HepG2 (cell line): ENCODE data around the gene PLRG1.

Experiments
- CTCF ChIP-seq: sonication (generic); formaldehyde crosslinking; IDR thresholded peaks from 2 replicates; pipeline ENCODE4 v1.5.0; 2020; ENCODE audit warnings: mild to moderate bottlenecking, missing genetic modification reagents, moderate library complexity
- HNRNPH1 ChIP-seq: fragments of 200-400 bp; formaldehyde crosslinking; optimal IDR thresholded peaks from 2 replicates; pipeline ENCODE3; 2017; ENCODE audit warnings: mild to moderate bottlenecking, low read depth, low read length
- JUNB ChIP-seq: sonication (generic); formaldehyde crosslinking; IDR thresholded peaks from 2 replicates; pipeline ENCODE4 v1.8.0; 2022; ENCODE audit warnings: missing genetic modification reagents, mild to moderate bottlenecking, borderline replicate concordance
- KDM4B ChIP-seq: sonication (generic); formaldehyde crosslinking; IDR thresholded peaks from 2 replicates; pipeline ENCODE4 v1.4.0; 2020; ENCODE audit warnings: missing genetic modification reagents
- MXI1 ChIP-seq: IDR thresholded peaks from 3 replicates; pipeline ENCODE4 v1.6.1; 2012; ENCODE audit warnings: low read depth, low read length, inconsistent platforms, borderline replicate concordance
- PHF21A ChIP-seq: sonication (generic); formaldehyde crosslinking; IDR thresholded peaks from 2 replicates; pipeline ENCODE4 v1.5.0; 2020; ENCODE audit warnings: mild to moderate bottlenecking, missing genetic modification reagents
- PHF8 ChIP-seq: sonication (generic); formaldehyde crosslinking; IDR thresholded peaks from 2 replicates; pipeline ENCODE4 v1.5.0; 2020; ENCODE audit warnings: missing genetic modification reagents
- POLR2AphosphoS5 ChIP-seq: IDR thresholded peaks from 2 replicates; pipeline ENCODE4 v1.6.1; 2012; ENCODE audit warnings: low read depth, low read length
- RAD21 ChIP-seq: fragments of 450-650 bp; formaldehyde crosslinking; IDR thresholded peaks from 2 replicates; pipeline ENCODE4 v1.5.0; 2020; ENCODE audit warnings: mild to moderate bottlenecking
- SAFB2 ChIP-seq: sonication (generic); formaldehyde crosslinking; IDR thresholded peaks from 2 replicates; pipeline ENCODE4 v1.5.1; 2020; ENCODE audit warnings: missing genetic modification reagents, low read depth, mild to moderate bottlenecking, borderline replicate concordance
- TBP ChIP-seq: sonication (generic); formaldehyde crosslinking; IDR thresholded peaks from 2 replicates; pipeline ENCODE4 v1.5.0; 2020; ENCODE audit warnings: missing genetic modification reagents
- ZNF282 ChIP-seq: fragments of 450-650 bp; IDR thresholded peaks from 2 replicates; pipeline ENCODE4 v1.6.1; 2018; ENCODE audit not compliant: partially characterized antibody
- ZNF768 ChIP-seq: sonication (generic); formaldehyde crosslinking; IDR thresholded peaks from 2 replicates; pipeline ENCODE4 v1.4.0; 2020; ENCODE audit warnings: missing genetic modification reagents
- TF ChIP-seq, protein P1 (sequence below): sonication (generic); formaldehyde crosslinking; IDR thresholded peaks from 2 replicates; pipeline ENCODE4 v1.5.0; 2020; ENCODE audit warnings: missing genetic modification reagents, mild to moderate bottlenecking, borderline replicate concordance

- TF ChIP-seq, protein P1, sequence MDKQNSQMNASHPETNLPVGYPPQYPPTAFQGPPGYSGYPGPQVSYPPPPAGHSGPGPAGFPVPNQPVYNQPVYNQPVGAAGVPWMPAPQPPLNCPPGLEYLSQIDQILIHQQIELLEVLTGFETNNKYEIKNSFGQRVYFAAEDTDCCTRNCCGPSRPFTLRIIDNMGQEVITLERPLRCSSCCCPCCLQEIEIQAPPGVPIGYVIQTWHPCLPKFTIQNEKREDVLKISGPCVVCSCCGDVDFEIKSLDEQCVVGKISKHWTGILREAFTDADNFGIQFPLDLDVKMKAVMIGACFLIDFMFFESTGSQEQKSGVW, result no peak
- TF ChIP-seq ZNF768 (no peak), TBP (CRISPR knock-in tag) (no peak), JUNB (no peak), RAD21 (CRISPR knock-in tag) (no peak), POLR2AphosphoS5 (no peak), PHF21A (CRISPR knock-in tag) (no peak), MXI1 (no peak), SAFB2 (CRISPR knock-in tag) (no peak), PHF8 (CRISPR knock-in tag) (no peak), CTCF (CRISPR knock-in tag) (no peak), KDM4B (CRISPR knock-in tag) (no peak), ZNF282 (no peak), HNRNPH1 (no peak)
Observed at GRCh38 chr4:154526151-154526550, 24.0 kb downstream of the PLRG1 start.
